ENCODE data around the gene IGFALS.

The IGFALS gene

GRCh38 chr16:1741553-1742165, 51.8 kb downstream of the IGFALS start:
- no peak overlapping the region for H3K4me3 ChIP-seq (ENCODE audit: low read depth, low read length)

GRCh38 chr16:1740781-1741490, 52.6 kb downstream of the IGFALS start:
- DNase-seq (ENCODE audit: low read depth), result no peak
- H3K4me3 ChIP-seq (ENCODE audit: low read depth, low read length), result no peak overlapping the region
- no peak for TF ChIP-seq MAX (IDR thresholded peaks at IDR 0.05; ENCODE audit: low read depth, low read length)
- TF ChIP-seq POLR2A (IDR thresholded peaks at IDR 0.05; ENCODE audit: extremely low read depth, insufficient read length), result no peak
- TF ChIP-seq CTCF (IDR thresholded peaks at IDR 0.05; ENCODE audit: low read depth, low read length), result no peak
- no peak for TF ChIP-seq MYC (IDR thresholded peaks at IDR 0.05; ENCODE audit: low read depth, low read length)

More at GRCh38 chr16:1741553-1742165, 51.8 kb downstream of the IGFALS start:
- no peak for DNase-seq (ENCODE audit: low read depth)
- TF ChIP-seq CTCF (IDR thresholded peaks at IDR 0.05; ENCODE audit: low read depth, low read length), result no peak

All from NB4 (cell line).